Cerebellar cortex (tissue), 1 donor: ENCODE measurements around the gene ARL6IP4.
"Not testable (repeated sequence)": the region's sequence is repeated elsewhere in the genome, so short reads cannot be mapped to it uniquely, and the experiment has no call there.

Experiments used
- DNase-seq: peaks from one replicate; pipeline ENCODE4 v3.0.0-alpha.2; 2015; ENCODE audit warnings: low spot score

ARL6IP4 gene

DNA sequence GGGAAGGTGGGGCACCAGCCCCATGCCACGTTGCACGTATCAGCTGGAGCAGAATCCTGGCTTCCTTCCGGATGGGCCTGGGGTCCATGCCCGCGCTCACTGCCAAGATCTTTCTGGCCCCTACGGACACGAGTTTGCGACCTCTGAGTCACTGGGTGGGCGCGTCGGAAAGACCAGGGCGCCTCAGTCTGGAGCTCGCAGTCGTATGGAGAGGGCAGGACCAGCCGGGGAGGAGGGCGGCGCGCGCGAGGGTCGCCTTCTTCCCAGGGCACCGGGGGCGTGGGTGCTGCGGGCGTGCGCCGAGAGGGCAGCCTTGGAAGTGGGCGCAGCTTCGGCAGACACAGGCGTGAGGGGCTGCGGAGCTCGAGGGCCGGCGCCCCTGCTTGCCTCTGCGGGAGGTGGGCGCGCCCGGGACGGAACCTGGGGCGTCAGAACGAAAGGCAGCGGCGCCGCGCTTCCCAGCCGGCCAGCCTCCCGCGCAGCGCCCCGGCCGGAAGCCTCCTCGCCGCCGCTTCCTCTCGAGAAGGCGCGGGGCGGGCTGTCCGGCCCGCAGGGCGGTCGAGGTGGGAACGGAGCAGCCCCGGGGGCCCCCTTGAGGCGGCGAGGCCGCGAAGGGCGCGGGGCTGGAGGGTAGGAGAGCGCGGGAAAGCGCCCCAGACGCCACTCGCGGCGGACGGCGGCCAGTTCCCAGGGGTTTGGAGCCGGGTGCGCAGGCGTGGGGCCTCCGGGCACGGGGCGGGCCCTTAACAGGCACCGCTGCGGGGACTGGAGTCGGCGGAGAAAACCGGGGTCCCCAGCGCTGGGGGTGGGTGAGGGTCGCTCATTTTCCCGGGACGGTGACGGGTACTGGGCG, at the start of gene ARL6IP4:
ARL6IP4 (plus strand) TSS at position 499 of the 853 bp plus-strand sequence. CDS start 459 bp downstream, outside the sequence.
- peak; percentile 57 for DNase-seq

DNA sequence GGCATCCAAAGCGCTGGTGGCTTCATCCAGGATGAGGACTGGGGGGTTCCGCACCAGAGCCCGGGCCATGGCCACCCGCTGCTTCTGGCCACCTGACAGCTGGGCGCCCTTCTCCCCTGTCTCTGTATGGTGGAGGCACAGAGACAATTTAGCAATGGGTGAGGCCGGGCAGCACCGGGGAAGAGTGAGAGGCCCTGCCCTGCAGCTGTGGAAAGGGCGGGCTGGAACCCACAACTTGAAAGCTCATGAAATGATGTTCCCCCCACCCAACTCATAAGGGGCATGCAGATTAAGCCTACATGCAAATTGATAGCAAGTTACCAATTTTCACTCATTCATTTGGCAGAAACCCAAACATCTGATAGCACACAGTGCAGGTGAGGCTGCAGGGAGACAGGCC, 48.3 kb upstream of the ARL6IP4 start:
- no peak for DNase-seq

DNA sequence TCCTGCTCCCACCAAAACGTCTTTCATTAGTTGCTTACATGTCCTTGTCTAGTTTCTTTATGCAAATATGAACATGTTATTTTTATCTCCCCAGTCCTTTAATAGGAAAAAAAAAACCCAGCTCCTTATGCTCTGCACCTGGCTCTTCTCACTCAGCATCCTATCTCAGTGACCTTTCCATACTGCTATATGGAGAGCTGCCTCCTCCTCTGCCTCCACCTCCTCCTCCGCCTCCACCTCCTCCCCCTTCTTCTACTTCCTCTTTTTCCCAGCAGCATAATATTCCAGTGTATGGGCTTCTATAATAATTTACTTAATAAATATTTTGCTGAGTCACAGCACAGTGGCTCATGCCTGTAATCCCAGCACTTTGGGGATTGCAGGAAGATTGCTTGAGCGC, 45.8 kb upstream of the ARL6IP4 start:
- no peak for DNase-seq

DNA sequence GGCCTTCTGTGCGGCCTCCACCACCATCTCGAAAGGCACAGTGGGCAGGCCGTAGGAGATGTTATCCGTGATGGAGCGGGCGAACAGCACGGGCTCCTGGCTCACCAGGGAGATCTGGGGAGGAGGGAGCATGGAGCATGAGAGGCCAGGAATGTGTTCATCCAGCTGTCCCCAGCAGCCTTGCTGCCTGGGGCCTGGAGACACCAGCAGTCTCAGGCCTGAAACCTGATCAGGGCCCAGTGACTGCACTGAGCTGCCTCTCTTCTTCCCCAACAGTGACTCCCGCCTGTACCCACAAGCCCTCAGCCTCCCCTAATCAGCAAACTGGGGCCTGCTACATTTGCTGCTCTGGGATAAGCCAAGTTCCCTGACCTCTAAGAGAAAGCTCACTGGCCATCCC, 45.2 kb upstream of the ARL6IP4 start:
- DNase-seq: no peak

DNA sequence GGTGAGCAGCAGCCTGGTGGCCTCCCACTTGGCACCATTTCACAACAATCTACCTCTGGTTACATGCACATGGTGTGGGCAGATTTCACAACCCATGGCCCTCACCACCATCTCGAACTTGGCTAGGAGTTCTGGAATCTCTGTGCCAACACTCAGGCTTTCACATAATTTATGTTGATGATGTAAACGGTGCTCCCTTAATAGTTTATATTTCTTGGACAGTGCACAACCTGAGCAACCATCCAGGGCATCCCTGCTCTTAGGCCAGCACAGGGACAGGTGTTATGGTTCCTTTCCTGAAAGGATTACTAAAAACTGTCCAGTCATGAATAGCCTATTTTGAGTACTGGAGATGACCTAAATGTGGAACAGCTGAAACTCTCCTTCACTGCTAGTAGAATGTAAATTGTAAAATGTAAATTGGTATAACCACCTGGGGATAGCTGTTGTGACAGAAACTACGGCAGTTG, 42.8 kb upstream of the ARL6IP4 start:
- no peak for DNase-seq

DNA sequence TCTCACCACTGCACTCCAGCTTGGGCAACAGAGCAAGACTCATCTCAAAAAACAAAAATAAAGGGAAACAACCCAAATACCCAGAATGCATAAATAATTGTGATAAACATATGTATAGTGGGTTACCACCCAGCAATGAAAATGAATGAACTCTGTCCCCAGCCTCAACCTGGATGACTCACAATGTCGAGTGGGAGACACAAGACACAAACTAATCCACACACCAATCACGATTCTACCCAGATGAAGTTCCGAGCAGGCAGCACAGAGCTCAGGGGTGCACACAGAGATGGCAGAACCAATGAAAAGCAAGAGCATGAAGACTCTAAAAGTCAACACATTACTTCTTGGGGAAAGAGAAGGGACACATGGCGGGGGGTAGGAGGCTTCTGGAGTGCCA, 41.4 kb upstream of the ARL6IP4 start:
- no peak for DNase-seq

DNA sequence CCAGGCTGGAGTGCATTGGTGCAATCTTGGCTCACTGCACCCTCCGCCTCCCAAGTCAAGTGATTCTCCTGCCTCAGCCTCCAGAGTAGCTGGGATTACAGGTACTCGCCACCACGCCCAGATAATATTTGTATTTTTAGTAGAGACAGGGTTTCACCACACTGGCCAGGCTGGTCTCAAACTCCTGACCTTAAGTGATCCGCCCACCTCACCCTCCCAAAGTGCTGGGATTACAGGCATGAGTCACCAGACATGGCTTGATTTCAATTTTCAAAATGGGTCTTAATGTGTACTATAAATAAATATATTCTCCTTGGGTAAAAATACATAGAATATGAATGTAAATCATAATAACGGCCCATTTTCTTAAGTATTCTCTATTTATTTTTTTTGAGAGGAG, 39.1 kb upstream of the ARL6IP4 start:
- not testable (repeated sequence) for DNase-seq

DNA sequence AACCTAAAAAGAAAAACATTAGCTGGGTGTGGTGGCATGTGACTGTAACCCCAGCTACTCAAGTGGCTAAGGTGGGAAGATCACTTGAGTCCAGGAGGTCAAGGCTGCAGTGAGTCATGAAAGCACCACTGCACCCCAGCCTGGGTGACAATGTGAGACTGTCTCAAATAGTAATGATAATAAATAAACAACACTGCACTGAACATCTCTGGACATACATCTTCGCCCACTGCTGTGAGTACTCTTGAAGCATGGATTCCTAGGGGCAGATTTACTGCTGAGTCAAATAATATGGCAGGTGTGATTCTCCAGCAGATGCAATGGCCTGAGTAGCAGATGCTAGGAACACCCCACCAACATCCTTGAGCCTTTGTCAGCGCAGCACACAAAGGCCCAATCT, 37.8 kb upstream of the ARL6IP4 start:
- no peak for DNase-seq

DNA sequence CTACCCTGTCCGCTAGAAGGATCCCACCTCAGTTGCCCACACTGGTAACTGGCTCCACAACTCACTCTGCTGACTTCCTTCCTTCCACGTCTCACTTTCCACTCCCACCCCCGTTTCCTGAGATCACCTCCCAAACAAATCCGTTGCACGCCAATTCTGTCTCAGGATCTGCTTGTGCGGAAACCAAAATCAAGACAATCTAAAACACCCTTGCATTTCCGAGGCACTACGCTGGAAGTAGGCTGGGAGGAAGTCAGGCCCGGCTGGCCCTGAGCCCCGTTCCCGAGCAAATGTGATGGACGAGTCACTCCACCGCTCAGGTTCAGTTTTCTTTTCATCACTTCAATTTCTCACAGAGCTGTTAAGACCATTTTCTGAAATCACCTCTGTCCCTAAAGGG, 37.3 kb upstream of the ARL6IP4 start:
- DNase-seq: no peak

DNA sequence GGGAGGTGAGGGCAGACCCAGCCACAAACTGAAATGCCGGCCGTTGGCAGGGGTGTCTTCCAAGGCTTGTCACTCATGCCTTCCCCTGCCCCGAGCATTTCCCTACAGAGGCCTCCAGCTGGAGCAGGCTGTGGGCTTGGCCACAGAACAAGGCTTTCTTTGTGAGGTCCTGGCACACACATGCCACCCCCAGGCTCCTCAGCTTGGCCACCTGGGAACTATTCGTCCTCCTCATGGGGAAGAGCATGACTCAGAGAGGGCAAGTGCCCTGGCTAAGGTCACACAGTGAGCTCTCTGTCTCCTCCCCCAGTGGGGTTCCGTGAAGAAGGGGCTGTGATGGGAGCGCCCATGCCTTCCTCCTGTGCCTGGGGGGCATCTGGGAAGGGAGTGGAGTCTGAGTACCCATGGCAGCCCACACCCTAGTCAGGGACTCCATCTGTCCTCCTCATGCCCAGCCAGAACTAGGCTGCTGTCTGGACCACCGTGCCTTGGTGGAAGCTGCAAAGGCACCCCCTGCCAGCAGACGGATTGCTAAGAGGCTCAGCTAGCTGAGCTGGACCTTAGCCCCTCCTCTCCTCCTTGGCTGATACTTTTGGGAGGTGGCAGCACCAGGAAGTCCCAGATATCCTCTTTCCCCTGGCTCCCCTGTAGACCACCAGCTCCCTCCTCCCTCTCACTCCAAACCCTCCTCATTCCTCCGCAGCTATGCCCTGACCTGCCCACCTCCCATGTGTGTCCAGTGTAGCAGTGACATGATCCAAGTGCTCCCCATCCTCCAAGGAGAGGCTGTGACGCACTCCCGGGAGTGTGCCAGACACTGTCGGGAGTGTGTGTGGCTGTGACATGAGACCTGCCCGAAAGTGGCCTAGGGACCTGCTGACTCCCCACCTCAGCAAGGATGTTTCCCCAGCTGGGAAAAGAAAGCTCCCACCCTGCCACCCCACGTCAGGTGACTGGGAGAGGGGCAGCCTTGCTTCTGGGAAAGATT, 35.6 kb upstream of the ARL6IP4 start:
- no peak for DNase-seq

DNA sequence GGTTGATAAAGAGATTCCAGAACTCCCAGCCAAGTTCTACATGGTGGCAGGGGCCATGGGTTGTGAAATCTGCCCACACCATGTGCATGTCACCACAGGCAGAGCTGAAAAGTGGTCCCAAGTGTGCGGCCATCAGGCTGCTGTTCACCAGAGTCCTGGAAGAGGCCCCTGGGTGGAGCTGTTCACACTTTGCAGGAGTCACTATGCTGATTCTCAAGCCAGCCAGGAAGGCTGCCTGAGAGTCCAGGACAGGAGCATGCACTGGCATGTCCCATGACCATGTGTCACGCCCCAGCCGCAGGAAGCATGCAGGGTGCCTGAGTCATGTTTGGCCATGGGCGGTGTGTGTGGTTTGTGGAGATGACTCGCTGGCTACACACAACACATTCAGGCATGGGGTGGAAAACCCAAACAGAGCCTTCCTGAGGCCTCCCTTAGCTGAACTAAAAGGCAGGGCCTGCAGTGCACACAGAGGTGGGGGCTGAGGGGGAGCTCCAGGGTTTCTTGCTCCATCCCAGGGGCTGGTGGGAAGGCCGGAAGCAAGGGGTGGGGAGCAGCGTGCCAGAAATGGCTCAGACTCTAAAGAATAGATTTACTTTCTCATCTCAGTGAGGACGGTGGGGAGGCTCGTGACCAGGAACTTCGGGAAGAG, 33.7 kb upstream of the ARL6IP4 start:
- DNase-seq: peak; percentile 62

DNA sequence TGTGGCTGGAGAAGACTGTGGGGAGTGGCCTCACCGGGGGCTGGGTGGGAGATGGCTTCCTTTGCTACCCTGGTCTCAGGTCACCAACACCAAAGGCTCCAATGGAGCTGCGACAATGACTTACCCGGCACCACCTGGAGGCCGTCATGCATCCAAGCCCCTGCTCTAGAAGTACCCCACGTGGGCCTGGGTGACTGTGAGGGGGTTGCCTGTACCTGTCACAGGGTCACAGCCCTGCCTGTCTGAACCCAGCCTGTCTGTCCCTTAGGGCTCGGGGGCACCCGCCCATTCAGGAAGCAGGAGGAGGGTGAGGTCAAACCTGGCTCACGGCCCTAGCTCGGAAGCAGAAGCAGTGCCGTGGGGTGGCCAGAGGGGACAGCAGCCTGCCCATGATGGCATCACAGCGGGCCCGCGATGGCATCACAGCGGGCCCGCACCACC, 33.1 kb upstream of the ARL6IP4 start:
- DNase-seq: peak; percentile 46

DNA sequence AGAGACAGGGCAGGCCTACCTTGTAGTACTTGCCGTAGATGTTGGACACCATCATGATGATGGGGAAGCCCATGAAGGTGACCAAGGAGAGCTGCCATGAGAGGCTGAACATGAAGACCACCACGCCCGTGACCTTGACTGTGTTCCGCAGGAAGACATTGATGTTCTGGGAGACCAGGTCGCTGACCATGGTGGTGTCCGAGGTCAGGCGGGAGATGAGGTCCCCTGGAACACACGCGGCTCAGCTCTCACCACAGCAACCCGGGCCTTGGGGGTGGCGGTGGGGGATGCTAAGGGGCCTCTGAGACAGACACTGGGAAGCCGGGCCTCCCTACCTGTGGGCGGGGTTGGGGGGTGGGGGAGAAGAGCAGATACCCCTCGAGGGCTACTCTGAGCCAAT, 31.9 kb upstream of the ARL6IP4 start:
- no peak for DNase-seq

DNA sequence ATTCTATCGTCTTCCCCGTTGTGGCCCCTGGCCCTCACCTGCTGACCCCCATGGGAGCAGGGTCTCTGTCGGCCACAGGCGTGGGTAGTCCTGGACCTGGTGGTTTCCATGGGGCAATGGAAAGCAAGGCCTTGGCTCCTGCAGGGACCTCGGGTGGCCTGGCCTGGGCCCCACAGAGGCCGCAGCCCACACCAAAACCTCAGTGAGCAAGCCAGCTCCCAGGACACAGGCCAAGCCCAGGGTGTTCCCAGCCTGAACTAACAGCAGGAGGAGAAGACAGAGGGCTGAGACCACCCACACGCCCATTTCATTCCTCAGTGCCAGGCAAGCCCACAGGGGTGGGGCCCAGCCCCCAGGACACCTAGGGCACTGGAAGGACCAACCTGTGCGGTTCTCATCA, 31.1 kb upstream of the ARL6IP4 start:
- no peak for DNase-seq

DNA sequence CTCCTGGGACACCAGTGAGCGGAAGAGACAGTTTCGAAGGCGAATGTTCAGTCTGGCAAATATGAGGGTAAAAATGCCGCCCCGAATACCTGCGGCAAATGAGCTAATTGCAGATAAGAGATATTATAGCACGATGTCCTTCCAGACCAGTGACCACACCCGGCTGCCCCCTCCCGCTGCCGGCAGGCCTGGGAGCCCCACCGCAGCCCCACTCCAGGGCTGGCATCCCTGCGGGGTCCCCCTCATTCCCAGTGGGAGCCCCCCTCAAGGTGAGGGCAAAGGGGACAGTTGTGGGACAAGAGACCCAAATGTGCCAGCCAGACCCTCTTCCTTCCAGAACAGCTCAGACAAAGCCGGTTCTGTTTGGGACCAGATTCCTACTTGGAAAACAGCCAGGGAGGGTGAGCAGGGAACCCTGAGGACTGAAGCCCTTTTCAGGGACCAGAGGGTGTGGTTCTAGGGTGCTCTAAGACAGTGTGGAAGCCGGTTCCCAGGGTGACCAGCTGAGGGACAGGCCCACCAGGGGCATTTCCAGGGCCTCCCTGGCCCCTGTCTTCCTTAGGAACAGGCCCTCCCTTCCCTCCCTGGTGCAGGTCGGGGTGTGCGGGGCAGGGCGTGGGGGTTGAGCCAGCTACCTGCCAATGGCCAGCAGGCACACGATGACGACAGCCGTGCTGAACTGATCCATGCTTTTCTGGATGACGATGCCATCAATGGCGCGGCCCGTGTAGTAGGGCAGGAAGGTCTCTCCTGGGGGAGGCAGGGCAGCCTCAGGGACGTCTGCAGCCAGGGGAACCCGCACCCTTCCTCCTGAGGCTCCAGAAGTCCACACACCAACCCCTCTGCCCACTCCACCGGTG, 30.4 kb upstream of the ARL6IP4 start:
- DNase-seq: no peak

DNA sequence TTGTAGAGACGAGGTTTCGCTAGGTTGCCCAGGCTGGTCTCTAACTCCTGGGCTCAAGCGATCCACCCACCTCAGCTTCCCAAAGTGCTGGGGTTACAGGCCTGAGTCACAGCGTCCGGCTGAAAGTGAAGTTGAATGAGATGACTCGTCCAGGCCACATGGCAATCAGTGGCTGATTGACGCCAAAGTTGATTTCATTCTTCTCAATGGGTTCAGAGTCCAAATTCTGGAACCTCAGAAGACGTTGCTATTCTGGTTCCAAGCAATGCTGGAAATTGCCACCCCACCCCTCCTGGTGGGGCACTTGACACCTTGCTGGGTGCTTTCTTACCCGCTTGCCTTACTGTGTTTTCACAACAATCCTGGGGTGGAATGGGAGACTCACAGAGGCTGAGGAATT, 29.1 kb upstream of the ARL6IP4 start:
- no peak for DNase-seq

DNA sequence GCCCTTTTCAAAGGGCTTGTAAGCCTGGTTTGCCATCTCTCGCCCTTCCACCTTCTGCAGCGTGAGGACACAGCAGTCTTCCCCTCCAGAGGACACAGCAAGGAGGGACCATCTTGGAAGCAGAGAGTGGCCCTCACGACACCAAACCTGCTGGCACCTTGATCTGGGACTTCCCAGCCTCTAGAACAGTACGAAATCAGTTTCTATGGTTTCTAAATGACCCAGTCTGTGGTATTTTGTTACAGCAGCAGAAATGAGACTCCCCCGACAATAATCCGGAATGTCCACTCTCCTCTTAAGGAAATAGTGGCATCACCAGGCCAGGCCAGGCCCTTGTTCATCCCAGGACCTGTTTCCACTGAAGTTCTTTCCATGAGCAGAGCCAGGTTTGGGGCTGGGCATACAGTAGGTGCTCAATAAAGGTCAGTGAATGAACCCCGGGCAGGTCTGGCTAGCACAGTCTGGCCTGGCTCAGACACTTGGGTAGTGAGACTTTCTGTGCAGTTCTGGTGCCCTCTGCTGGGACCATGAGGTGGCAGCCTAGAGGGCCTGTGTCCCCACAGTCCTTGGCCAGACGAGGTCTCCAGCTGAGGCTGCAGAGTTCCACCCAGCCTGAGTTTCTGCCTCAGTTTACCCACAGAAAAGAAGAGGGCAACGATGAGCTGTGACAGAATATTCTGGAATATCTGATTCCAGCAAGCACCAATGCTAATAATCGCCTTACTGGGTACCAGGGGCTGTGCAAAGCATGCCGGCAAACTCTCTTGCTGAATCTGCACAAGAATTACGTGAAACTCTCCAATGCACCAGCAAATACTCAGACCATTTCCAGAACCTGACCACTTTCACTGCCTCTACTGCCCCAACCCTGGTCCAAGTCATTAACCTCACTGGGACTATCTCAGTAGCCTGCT, 28.2 kb upstream of the ARL6IP4 start:
- peak; percentile 78 for DNase-seq

DNA sequence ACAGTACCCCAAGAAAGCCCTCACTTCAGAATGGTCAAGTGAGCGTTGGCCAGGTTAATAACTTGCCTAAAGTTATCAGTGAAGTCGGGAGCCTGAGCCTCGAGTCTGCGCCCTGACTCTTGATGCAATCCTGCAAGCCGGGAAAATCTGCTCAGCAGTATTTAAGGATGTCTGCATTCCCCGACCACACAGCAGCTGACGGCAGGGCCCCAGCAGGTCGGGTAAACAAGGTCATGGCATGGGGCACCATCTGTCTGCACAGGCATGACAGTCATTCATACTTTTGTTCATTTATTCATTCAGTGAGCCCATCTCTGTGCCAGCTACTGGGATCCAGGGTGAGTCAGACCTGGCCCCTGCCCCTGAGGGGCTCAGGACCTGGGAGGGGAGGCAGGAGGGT, 25.3 kb upstream of the ARL6IP4 start:
- no peak for DNase-seq

DNA sequence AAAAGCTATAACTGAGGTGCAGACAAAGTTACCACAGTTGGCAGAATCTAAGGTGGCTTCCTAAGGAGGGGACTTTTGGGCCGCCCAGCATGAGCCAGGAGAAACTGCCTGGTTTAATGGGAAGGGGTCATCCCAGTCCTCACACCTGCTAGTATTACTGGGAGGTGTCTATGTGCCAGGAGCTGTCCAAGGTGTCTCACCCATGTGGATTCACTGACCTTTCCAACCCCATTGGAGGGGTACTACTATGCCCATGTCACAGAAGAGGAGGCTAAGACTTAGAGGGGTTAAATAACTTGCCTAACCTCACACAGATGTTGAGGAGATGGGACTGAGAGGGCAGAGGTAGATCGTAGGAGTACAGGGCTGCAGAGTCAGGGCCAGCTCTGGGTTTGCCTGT, 24.4 kb upstream of the ARL6IP4 start:
- DNase-seq: no peak
